GM10248 (cell line): ENCODE results near the gene RBP4.

Experiments
- CTCF ChIA-PET: fragments of 300-600 bp; sonication (Branson Sonifier 250); formaldehyde crosslinking; extraction: SDS; loops from one replicate; lab custom pipeline; 2021; ENCODE audit warnings: antibody characterized with exemption; lab: Yijun Ruan, JAX
- POLR2A ChIA-PET: fragments of 350-650 bp; sonication (Branson Sonifier 250); formaldehyde crosslinking; extraction: SDS; loops from one replicate; lab custom pipeline; 2020; ENCODE audit warnings: antibody characterized with exemption; lab: Yijun Ruan, JAX
- DNase-seq: peaks from one replicate; pipeline ENCODE4 v3.0.0; 2012; ENCODE audit errors: extremely low spot score
- CTCF ChIP-seq: IDR thresholded peaks from 2 replicates; pipeline ENCODE4 v1.5.1; 2012; ENCODE audit warnings: mild to moderate bottlenecking, low read depth; ENCODE audit errors: extremely low read depth, missing control alignments, control extremely low read depth

RBP4 gene

GRCh38 chr10:93598157-93598556 is 2.9 kb downstream of the RBP4 start:
- POLR2A ChIA-PET, result no interaction called here
- CTCF ChIA-PET, result no interaction called here
- DNase-seq, result no peak
- TF ChIP-seq CTCF, result no peak

- ChIA-PET CTCF (no interaction called here), POLR2A (no interaction called here)
- no peak for TF ChIP-seq CTCF
- DNase-seq, result no peak
Observed at GRCh38 chr10:93597075-93597599, 3.9 kb downstream of the RBP4 start.

- POLR2A ChIA-PET, result no interaction called here
- CTCF ChIA-PET, result no interaction called here
- TF ChIP-seq CTCF, result no peak
Observed at GRCh38 chr10:93596539-93596938, 4.5 kb downstream of the RBP4 start.

GRCh38 chr10:93595378-93596161 is 5.5 kb downstream of the RBP4 start:
- TF ChIP-seq CTCF, result no peak
- ChIA-PET CTCF (interaction anchor here (0.6 kb wide), 1 partner anchor 279 kb away, joined by 4 read pairs; no protein-coding TSS in a partner anchor), POLR2A (no interaction called here)
- no peak for DNase-seq

More at GRCh38 chr10:93596539-93596938, 4.5 kb downstream of the RBP4 start:
- no peak for DNase-seq

- CTCF ChIA-PET, result no interaction called here
- no peak for TF ChIP-seq CTCF
- POLR2A ChIA-PET, result no interaction called here
- DNase-seq, result no peak
Observed at GRCh38 chr10:93594518-93594917, 6.5 kb downstream of the RBP4 start.

GRCh38 chr10:93593749-93594148 is 7.3 kb downstream of the RBP4 start:
- no peak for DNase-seq
- ChIA-PET POLR2A (no interaction called here), CTCF (no interaction called here)
- no peak for TF ChIP-seq CTCF
